Iris pigment epithelial cell (primary cell): Measurements from ENCODE around the gene TEDDM1.
"Not testable (repeated sequence)": the region's sequence is repeated elsewhere in the genome, so short reads cannot be mapped to it uniquely, and the experiment has no call there.

Source experiments
- DNase-seq: peaks from one replicate; pipeline ENCODE4 v3.0.0-alpha.2; 2011; ENCODE audit warnings: low read depth

The TEDDM1 gene

DNA sequence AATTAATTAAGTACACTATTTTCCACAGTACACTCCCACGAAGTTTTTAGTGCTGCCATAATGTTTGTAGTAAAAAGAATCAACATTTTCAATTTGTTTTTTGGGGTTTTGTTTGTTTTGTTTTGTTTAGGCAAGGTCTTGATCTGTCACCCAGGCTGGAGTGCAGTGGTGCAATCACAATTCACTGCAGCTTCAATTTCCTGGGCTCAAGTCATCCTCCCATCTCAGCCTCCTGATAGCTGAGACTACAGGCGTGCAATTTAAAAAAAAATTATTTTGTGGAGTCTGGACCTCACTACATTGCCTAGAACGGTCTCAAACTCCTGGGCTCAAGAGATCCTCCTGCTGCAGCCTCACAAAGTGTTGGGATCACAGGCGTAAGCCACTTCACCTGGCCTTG, 20.3 kb downstream of the TEDDM1 start:
- no peak for DNase-seq

DNA sequence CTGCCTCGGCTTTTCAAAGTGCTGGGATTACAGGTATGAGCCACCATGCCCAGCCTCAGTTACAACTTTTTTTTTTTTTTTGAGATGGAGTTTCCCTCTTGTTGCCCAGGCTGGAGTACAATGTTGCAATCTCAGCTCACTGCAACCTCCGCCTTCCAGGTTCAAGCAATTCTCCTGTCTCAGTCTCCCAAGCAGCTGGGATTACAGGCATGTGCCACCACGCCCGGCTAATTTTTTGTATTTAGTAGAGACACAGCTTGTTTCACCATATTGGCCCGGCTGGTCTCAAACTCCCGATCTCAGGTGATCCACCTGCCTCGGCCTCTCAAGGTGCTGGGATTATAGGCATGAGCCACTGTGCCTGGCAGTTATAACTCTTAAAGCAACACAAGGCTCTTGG, 20.7 kb downstream of the TEDDM1 start:
- DNase-seq = not testable (repeated sequence)

DNA sequence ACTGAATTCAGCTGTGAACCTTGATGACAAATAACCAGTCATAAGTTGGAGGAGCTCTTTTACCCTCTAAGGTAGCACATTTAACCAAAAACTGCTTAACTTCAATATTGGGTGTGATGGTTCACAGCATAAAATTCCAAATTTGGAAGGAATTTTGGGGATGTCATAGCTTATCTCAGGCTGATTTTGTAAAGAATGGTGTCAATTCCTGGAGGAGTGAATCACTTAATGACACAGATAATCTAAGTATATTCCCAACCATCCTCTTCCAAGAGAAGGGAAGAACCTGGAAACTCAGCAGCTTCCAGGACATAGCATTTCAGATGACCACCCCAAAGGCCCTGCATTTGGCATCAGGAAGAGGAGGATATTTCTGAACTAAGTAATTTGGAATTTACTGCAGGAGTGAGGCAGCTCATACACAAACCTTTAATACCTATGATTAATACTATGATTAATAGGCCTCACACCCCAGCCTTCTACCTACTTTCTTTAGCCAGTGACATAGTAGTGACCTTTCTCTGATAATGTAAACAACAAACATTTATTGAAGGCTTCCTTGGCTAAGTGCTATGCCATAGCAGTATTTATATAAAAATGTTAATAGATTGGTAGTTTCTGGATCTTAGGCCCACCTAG, 23.4 kb downstream of the TEDDM1 start:
- no peak for DNase-seq

DNA sequence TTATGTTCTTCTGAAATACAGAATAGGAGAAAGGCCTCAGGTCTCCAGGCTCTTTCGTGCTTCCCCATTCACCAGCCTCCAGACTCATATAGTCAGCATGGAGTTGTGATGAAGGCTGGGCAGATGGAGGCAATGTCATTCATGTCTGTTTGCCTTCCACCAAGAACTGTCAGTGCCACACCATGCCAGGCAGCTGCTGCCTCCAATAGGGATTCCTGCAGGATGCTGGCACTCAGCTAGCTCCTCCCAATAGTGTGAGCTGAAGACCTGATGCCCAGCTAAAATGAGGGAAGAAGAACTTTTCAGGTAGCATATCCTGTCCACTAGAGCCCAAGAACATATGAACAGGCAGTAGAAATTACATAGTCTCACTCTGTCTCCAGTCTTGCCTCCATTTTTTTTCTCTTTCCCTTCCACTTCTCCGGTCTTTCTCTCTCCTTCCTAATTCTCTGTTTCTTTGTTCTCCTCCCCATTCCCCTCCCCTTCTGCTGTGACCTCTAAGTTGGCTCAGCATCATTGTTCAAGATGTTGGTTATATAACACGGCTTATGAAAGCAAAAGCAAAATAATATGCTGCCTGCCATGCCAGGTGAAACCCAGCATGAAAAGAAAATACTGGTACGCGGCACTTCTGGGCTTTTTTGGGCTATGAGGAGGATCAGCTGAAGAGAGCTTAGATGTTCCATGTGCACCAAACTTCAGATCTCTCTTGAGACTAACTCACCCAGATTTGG, 26.2 kb downstream of the TEDDM1 start:
- no peak for DNase-seq

DNA sequence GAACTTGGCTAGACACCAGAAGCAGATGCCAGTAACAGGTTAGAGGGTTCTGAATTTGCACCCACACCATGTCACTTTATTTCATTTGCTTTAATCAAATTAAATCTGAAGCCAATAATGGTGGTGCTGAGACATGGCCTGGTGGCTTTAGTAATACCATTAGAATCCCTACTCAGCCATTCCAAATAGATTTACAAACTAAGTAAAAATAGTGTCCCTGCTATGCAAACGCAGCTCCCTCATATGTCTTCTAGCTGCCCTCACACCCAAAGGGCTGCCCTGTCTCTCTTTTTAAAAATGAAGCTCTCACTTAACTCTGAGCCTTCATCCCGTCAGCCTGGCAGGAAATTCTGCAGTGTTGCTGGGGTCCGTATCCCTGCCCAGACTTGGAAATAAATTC, 29.9 kb downstream of the TEDDM1 start:
- no peak for DNase-seq

DNA sequence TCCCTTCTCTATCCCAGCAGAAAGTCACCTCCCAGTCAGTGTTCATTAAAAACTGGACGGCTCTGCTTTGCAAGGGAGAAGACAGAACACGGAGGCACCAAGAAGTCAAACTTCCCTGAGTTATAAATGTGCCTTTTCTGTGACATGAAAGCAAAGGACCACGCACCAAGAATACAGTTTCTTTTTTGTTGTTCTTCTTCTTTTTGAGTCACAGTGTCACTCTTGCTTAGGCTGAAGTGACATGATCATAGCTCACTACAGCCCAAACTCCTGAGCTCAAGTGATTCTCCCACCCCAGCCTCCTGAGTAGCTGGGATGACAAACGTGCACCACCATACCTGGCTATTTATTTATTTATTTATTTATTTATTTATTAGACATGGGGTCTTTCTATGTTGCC, 31.6 kb downstream of the TEDDM1 start:
- DNase-seq = no peak

DNA sequence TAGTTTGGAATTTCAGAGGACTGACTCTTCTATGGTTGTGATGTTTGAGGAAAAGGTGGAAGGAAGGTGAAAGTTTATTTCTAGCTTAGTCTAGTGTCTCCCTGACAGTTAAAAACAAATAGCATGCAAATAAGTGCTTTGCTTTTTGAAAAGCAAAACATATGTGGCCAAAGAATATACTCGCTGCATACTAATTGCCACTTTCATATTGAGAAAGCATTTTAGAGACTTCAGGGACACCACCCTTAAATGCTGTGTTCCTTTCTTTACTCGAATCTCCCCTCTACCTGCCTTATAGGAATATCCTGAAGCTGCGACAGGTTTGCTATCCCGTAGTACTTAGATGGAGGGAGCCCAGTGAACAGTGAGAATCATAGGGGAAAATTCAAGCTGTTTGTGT, 32.1 kb downstream of the TEDDM1 start:
- no peak for DNase-seq

DNA sequence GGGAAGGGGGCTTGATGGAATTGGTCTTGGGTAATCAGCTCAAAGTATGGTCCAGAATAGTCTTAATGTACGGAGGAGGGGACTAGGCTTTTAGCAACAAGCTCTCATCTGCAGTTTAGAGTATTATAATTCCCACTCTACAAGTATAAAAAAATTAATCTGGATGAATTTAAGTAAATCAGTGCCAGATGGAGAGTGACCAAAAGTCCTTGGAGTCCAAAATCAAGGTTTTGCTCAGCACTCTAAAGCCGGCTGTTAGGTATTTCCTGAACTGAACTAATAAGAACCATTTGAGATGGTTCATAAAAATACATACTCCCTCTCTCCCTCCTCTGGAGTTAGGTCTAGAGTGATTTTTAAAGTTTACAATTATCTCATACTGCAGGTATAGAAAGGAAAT, 32.5 kb downstream of the TEDDM1 start:
- no peak for DNase-seq

DNA sequence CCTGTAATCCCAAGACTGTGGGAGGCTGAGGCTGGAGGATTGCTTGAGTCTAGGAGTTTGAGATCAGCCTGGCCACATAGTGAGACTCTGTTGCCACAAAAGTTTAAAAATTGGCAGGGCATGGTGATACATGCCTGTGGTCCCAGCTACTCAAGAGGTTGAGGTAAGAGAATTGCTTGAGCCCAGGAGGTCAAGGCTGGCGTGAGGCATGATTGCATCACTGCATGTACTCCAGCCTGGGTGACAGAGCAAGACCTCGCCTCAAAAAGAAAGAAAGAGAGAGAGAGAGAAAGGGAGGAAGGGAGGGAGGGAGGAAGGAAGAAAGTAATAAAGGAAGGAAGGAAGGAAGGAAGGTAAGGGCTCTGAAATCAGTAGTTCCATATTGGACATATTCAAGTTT, 33.9 kb downstream of the TEDDM1 start:
- no peak for DNase-seq

DNA sequence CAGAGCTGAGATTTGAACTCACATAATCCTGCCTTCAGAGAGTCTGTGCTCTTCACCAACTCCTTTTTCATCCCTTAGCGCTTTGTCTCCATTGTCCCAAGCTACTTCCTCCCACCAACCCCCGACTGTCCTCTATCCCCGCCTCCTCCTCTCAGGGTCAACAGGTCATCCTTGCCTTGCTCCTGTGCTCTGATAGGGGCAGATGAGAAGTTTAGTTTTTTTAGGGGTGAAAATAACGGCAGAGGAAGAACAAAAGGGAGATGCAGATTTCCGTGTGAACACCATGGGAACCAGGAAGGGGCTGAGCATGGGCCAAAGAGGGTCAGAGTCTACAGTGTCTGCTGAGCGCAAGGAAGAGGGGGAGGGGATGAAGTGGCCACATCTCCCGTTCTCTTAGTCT, 40.8 kb downstream of the TEDDM1 start:
- DNase-seq = no peak

DNA sequence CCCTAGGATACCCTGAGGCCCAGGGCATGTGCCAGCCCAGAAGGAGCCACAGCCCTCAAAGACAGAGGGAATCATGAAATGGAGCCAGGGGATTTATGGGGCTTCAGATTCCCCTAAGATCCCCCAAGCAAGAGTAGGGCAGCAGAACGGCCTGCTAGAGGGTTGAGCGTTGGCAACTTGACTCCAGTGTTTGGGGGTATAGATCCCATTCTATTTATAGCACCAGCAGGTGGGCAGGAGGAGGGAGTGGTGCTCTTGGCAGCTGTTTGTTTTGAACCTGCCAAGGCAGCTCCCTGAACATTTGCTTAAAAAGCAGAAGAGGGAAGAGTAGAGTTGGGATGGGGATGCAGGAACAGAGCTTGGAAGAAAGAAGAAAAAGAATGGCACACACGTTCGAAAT, 42.6 kb downstream of the TEDDM1 start:
- DNase-seq = no peak

DNA sequence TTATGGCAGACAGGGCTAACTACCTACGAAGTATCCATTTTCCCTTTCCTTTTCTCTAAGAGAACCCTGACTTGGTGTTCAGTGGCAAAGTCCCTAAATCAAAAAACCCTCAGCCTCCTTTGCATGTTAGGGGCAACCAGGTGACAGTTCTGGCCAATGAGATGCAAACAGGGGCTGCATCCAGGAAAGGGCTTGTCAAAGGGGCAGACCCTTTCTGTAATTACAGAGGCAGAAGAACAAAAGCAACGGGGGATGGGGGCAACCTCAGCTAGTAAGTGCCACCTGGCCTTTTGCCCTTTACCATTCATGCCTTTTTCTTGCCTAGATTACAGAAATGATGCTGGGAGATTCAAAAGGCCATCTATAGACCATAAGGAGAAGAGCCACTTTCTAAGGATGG, 43.3 kb downstream of the TEDDM1 start:
- no peak for DNase-seq

DNA sequence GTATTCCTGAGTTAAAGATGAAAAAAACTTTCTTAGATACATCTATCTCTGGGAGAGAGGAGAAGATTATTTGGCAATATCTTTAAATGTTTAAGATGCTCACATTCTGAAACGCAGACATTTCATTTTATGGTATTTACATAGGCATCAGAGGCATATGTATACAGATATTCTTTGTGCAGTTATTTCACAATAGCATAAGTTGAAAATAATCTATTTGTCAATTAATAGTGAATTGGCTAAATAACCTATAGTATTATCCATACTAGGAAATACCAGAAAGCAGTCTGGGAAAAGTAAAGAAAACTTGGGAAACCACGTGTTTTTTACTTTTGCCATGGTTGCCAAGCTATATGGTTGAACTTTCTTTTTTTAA, 44.8 kb downstream of the TEDDM1 start:
- DNase-seq = no peak

DNA sequence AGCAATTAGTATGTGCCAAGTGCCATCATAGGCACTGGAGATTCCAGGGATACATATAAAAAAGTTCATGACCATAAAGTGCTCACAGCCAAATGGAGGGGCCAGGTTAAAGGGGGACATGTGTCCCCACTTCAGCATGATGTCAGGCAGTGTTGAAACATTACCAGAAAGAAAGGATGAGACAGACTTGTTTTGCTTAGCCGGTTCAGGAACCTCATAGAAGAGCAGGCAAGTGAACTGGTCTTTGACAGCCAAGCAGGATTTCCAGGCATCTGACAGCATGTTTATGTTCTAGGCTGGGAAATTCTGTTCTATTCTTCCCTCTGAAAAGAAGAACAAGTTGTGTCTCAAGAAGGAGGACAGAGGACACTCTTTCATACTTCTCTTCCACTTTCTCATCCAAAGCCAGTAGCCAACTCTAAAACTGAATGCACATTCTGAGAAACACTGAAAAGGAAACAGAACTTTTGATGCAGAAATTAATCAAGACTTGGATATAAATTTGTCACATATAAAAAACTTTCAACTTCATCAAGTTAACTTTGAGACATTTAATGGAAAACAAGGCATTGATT, 48.6 kb downstream of the TEDDM1 start:
- no peak for DNase-seq

DNA sequence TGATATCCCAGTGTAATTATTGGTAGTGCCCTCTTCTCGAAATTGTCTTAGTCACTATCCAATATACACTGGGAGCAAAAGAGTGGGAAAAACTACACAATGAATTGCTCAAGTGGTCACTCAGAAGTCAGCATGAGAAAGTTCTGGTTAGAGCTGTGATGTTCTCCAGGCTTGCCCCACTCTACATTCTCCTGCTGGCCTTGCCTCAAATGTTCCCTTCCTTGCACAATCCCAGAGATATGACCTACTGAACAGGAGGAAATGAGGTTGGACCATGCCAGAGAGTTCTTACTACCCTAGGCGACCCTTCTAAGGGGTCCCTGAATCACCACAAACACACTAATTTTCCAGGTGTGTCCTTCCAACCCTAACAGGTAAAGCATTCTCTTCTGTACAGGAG, 49.6 kb downstream of the TEDDM1 start:
- peak; percentile 6 for DNase-seq

DNA sequence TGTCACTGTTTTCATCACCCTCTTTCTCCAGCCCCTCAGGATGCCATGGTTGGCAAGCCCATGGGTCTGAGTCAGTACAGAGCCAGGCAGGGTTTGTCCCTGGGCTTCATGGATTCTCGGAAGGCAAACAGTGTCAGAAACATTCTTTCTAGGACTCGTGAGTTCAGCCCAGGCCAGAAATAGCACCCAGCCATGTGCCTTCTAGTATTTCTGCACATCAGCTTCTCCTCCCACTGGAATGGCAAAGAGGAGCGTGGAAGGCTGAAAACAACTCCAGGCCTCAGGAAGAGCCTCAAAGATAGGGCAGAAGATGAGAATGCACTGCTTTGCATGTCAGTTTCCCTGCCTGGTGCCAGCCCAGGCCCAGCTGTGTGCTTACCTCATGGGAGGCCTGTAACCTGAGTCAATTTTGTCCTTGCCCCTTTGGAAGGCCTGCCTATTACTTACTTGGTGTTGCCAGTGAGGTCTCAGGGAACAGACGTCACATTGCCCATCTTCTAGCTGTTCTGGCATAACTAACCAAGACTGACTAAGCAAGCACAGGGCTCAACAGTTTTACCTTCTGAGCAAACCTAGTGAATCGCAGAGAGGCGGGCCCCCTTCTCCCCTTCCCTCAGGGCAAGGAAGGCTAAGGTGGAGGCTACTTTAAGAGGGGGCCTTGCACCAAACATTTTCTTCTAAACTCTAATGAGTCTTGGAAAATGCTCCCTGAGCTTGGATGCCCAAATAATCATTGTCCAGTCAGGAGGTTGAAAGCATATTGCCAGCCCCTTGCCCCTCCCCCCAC, 51.3 kb downstream of the TEDDM1 start:
- no peak for DNase-seq
